Heart right ventricle (tissue), 16 donors: ENCODE data around the gene NBEA. TPM values are rescaled to one million over a fixed set of nuclear protein-coding genes. Genes with fewer than 3 reads are reported as not detected.

Experiments
- ATAC-seq, 8 donors: fragments of 200-7000 bp; cut with Tn5 transposase; one replicate each; pipeline ENCODE4 v1.9.1; 2020; ENCODE audit warnings: mild to moderate bottlenecking in 8 of 8, moderate library complexity in 8 of 8, moderate number of reproducible peaks in 1 of 8
- DNase-seq, 2 donors: peaks; one replicate each; pipeline ENCODE4 v3.0.0-alpha.2; 2020
- H3K27ac ChIP-seq, 10 donors: fragments of 200-600 bp; sonication (generic) in 2 of 10; one replicate each; pipeline versions ENCODE4 v1.5.0 to v1.8.0; 2020 to 2022; ENCODE audit warnings: mild to moderate bottlenecking in 3 of 10
- H3K27me3 ChIP-seq, 7 donors: fragments of 200-600 bp; one replicate each; pipeline ENCODE4 v1.8.0; 2021 to 2022; ENCODE audit warnings: mild to moderate bottlenecking in 2 of 7
- H3K36me3 ChIP-seq, 9 donors: fragments of 200-600 bp; sonication (generic) in 1 of 9; one replicate each; pipeline versions ENCODE4 v1.5.0 to v1.8.0; 2020 to 2022; ENCODE audit warnings: mild to moderate bottlenecking in 2 of 9
- H3K4me1 ChIP-seq, 9 donors: fragments of 200-600 bp; sonication (generic) in 1 of 9; one replicate each; pipeline versions ENCODE4 v1.5.0 to v1.8.0; 2020 to 2022; ENCODE audit warnings: mild to moderate bottlenecking in 4 of 9
- H3K4me3 ChIP-seq, 10 donors: fragments of 200-600 bp; sonication (generic) in 2 of 10; one replicate each; pipeline versions ENCODE4 v1.5.0 to v1.8.0; 2020 to 2022; ENCODE audit warnings: mild to moderate bottlenecking in 7 of 10, moderate library complexity in 2 of 10
- H3K9me3 ChIP-seq, 11 donors: fragments of 200-600 bp in 10 of 11; sonication (generic) in 2 of 11; one replicate each; pipeline versions ENCODE4 v1.5.0 to v1.8.0; 2013 to 2022; ENCODE audit warnings: mild to moderate bottlenecking in 2 of 11, control low read depth in 1 of 11, moderate library complexity in 1 of 11
- CTCF ChIP-seq, 9 donors: fragments of 200-600 bp; sonication (generic) in 2 of 9; IDR thresholded peaks; one replicate each; pipeline versions ENCODE4 v1.5.0 to v1.8.0; 2021 to 2022; ENCODE audit warnings: antibody characterized with exemption in 9 of 9, mild to moderate bottlenecking in 5 of 9, moderate library complexity in 1 of 9
- WGBS, 2 donors: extraction: QIAGEN DNeasy Blood & Tissue Kit; methylation state at CpG; one replicate each; pipeline ENCODE4 v1.1.7; 2013; ENCODE audit warnings: inconsistent platforms in 1 of 2; 5-methylcytosine and 5-hydroxymethylcytosine counted together
- intact Hi-C, 10 donors: fragments of 100-400 bp; cut with DNase I; formaldehyde crosslinking; loops; one replicate each; pipeline versions ENCODE4 v1.11.1 to v1.14.2; 2022
- polyA plus RNA-seq, 2 donors: library from polyadenylated mRNA; stranded (reverse); fragments of 200-250 nt; gene quantifications; one replicate each; pipeline ENCODE4 v1.2.3, GENCODE V29; 2013
- total RNA-seq, 10 donors: library from RNA; stranded (reverse); fragmentation: NEBNext Ultra II Directional in 3 of 10; extraction: Animal tissue kit (Norgen Biotek cat#: 25700) in 3 of 10; gene quantifications; one replicate each; pipeline versions ENCODE4 v1.2.1 to v1.2.4, GENCODE V29; 2021 to 2023
- donor health status: Arrhythmogenic right ventricular cardiomyopathy.
- donor health status: ischemic (EF 13 %, LVEDD 7.1; RV severe dilation, severe dysfunction).
- donor health status: healthy with polysubstance abuse.
- donor health status: DM: no; HTN: yes; CAD: no.
- donor health status: DM: no; HTN: no; CAD: no.
- donor health status: ischemic (EF 25% LVEDD 6.9; RV normal size, moderate dysfunction).
- donor health status: ischemic (EF 25% LVEDD 5.7; RV mildly dilated, moderate dysfunction).
- donor health status: healthy.
- donor health status: DM: yes; HTN: yes; CAD: no.
- donor health status: Ischemic cardiomyopathy.
- donor health status: ischemic (EF 35%, LVEDD 5.7; RV mildly dilated, moderate dysfunction).
- donor health status: nonischemic (EF 11% LVEDD 7.7; RV severe dilation, severe dysfunction).
- donor health status: DM: yes; HTN: yes; CAD: no.
- donor health status: PGD.
- donor health status: ischemic (EF 29% LVEDD 5.4; RV normal size, mild dysfunction).
- donor health status: nonischemic (EF 23%, LVEDD 6.1; RV moderate dilation, normal function).

The NBEA gene
- total and polyA plus RNA-seq, 12 donors: 4.3 to 30.6 (median 24.5) TPM

- H3K27me3 ChIP-seq: no peaks in the 10 kb centered on the region
- 95 to 96% methylated on average over 3 of the region's 3 CpGs for WGBS, 2 donors
- intact Hi-C loops: no loop called here
- no peak overlapping the region for H3K4me3 ChIP-seq
- H3K36me3 ChIP-seq: no peaks in the 10 kb centered on the region
- peaks cover 0 to 18% (median 5%) of the 10 kb centered on the region in 11 donors for H3K9me3 ChIP-seq
- no peak for TF ChIP-seq CTCF (IDR thresholded peaks at IDR 0.05)
- no peak overlapping the region for H3K27ac ChIP-seq
- H3K4me1 ChIP-seq: no peaks in the 10 kb centered on the region
- DNase-seq (no peak), ATAC-seq (no peak)
Measured at GRCh38 chr13:35266412-35266811, 324.3 kb downstream of the NBEA start.

GRCh38 chr13:35278917-35279316, 336.8 kb downstream of the NBEA start:
- ATAC-seq (no peak), DNase-seq (no peak)
- Histone ChIP-seq H3K4me3 (no peak overlapping the region), H3K4me1 (no peaks in the 10 kb centered on the region), H3K27me3 (no peaks in the 10 kb centered on the region), H3K36me3 (no peaks in the 10 kb centered on the region), H3K27ac (no peak overlapping the region), H3K9me3 (peaks cover 0 to 11% (median 0%) of the 10 kb centered on the region in 11 donors)
- no peak for TF ChIP-seq CTCF (IDR thresholded peaks at IDR 0.05)
- intact Hi-C loops: no loop called here

GRCh38 chr13:35279500-35279899, 337.4 kb downstream of the NBEA start:
- Histone ChIP-seq H3K4me3 (no peak overlapping the region), H3K36me3 (no peaks in the 10 kb centered on the region), H3K27ac (no peak overlapping the region), H3K27me3 (no peaks in the 10 kb centered on the region), H3K9me3 (peaks cover 0 to 5% (median 0%) of the 10 kb centered on the region in 11 donors), H3K4me1 (no peaks in the 10 kb centered on the region)
- ATAC-seq: no peak
- no peak for TF ChIP-seq CTCF (IDR thresholded peaks at IDR 0.05)
- no peak for DNase-seq
- WGBS, 2 donors: 92 to 95% methylated on average over 1 of the region's 1 CpG
- intact Hi-C loops: no loop called here

GRCh38 chr13:35283856-35284255, 341.8 kb downstream of the NBEA start:
- no peaks in the 10 kb centered on the region for H3K9me3 ChIP-seq
- no peak overlapping the region for H3K4me3 ChIP-seq
- intact Hi-C loops: no loop called here
- no peak overlapping the region for H3K27ac ChIP-seq
- 82 to 90% methylated on average over 1 of the region's 1 CpG for WGBS, 2 donors
- no peak for TF ChIP-seq CTCF (IDR thresholded peaks at IDR 0.05)
- H3K36me3 ChIP-seq: no peaks in the 10 kb centered on the region
- H3K27me3 ChIP-seq: no peaks in the 10 kb centered on the region
- DNase-seq (no peak), ATAC-seq (no peak)
- H3K4me1 ChIP-seq: no peaks in the 10 kb centered on the region

GRCh38 chr13:35285677-35286076, 343.6 kb downstream of the NBEA start:
- no peaks in the 10 kb centered on the region for H3K9me3 ChIP-seq
- whole genome bisulfite sequencing, 2 donors: 43 to 55% methylated on average over 4 of the region's 4 CpGs
- H3K36me3 ChIP-seq: no peaks in the 10 kb centered on the region
- no peak overlapping the region for H3K27ac ChIP-seq
- no peak for DNase-seq
- intact Hi-C loops: no loop called here
- no peak overlapping the region for H3K4me3 ChIP-seq
- no peaks in the 10 kb centered on the region for H3K27me3 ChIP-seq
- ATAC-seq: peak in 4 of 8 donors; percentile 39 to 90 (median 52)
- no peaks in the 10 kb centered on the region for H3K4me1 ChIP-seq
- TF ChIP-seq CTCF (IDR thresholded peaks at IDR 0.05): no peak
